K562 (cell line): Measurements from ENCODE around the gene EPX. TPM values are rescaled to one million over a fixed set of nuclear protein-coding genes. Genes with fewer than 3 reads are reported as not detected.

Source experiments
- CC2D1A ChIP-seq: fragments of 450-650 bp; IDR thresholded peaks from 2 replicates; pipeline ENCODE4 v1.6.1; 2017; ENCODE audit warnings: mild to moderate bottlenecking
- CTBP1 ChIP-seq: fragments of 450-650 bp; IDR thresholded peaks from 2 replicates; pipeline ENCODE4 v1.6.1; 2016; ENCODE audit warnings: borderline replicate concordance
- ESRRB ChIP-seq: fragments of 250-450 bp; sonication (Bioruptor Pico); IDR thresholded peaks from 2 replicates; pipeline ENCODE4 v1.5.0; 2020; ENCODE audit warnings: mild to moderate bottlenecking, moderate library complexity, borderline replicate concordance
- GATAD2A ChIP-seq: fragments of 450-650 bp; IDR thresholded peaks from 2 replicates; pipeline ENCODE4 v1.6.1; 2017
- JUNB ChIP-seq: fragments of 450-650 bp; formaldehyde crosslinking; conservative IDR thresholded peaks from 2 replicates; pipeline ENCODE4 v1.4.0; 2020; ENCODE audit warnings: mild to moderate bottlenecking
- L3MBTL2 ChIP-seq: fragments of 450-650 bp; IDR thresholded peaks from 2 replicates; pipeline ENCODE4 v1.6.1; 2016; ENCODE audit warnings: mild to moderate bottlenecking, moderate library complexity
- NR2F6 ChIP-seq: fragments of 450-650 bp; formaldehyde crosslinking; IDR thresholded peaks from 2 replicates; pipeline ENCODE4 v1.4.0; 2020; ENCODE audit warnings: mild to moderate bottlenecking
- POLR3G ChIP-seq: IDR thresholded peaks from 2 replicates; pipeline ENCODE4 v1.6.1; 2011; ENCODE audit not compliant: insufficient read length, insufficient replicate concordance; ENCODE audit errors: extremely low read depth
- SIRT6 ChIP-seq: IDR thresholded peaks from one replicate; pipeline ENCODE4 v1.6.1; 2012; ENCODE audit warnings: low read depth, mild to moderate bottlenecking, control low read depth, inconsistent platforms, low read length, moderate library complexity
- ZNF146 ChIP-seq: IDR thresholded peaks from one replicate; pipeline ENCODE4 v1.6.1; 2018; ENCODE audit warnings: missing compliant biosample characterization; ENCODE audit not compliant: unreplicated experiment
- ZNF175 ChIP-seq: fragments of 200-800 bp; sonication (Bioruptor generic); IDR thresholded peaks from 2 replicates; pipeline ENCODE4 v1.6.1; 2016; ENCODE audit warnings: low read depth, mild to moderate bottlenecking, missing genetic modification characterization, missing compliant biosample characterization
- ZNF197 ChIP-seq: fragments of 200-800 bp; sonication (Bioruptor generic); IDR thresholded peaks from 2 replicates; pipeline ENCODE4 v1.6.1; 2016; ENCODE audit warnings: low read depth, missing genetic modification characterization, missing compliant biosample characterization
- ZNF316 ChIP-seq: fragments of 450-650 bp; IDR thresholded peaks from 2 replicates; pipeline ENCODE4 v1.6.1; 2016
- ZNF57 ChIP-seq: fragments of 450-650 bp; formaldehyde crosslinking; IDR thresholded peaks from 2 replicates; pipeline ENCODE4 v1.4.0; 2020; ENCODE audit warnings: mild to moderate bottlenecking, moderate library complexity
- polyA plus RNA-seq, 8 experiments: library from polyadenylated mRNA; depleted of rRNA in 4 of 8; stranded (reverse) in 5 of 8; unstranded in 3 of 8; fragments of >200 nt; fragmentation: Nextera tagmentation in 2 of 8; fragmentation: Illumina TruSeq in 1 of 8; extraction: Ambion mirVana in 2 of 8; extraction: Trizol in 1 of 8; gene quantifications; 2 replicates each; pipeline versions ENCODE4 v1.2.1 to v1.2.3, GENCODE V29; 2011 to 2014; ENCODE audit warnings: inconsistent platforms in 1 of 8, missing spikeins in 1 of 8
- total RNA-seq, 7 experiments: library from RNA; depleted of rRNA in 6 of 7; stranded (reverse); fragments of >200 nt in 6 of 7; fragmentation: Illumina TruSeq in 2 of 7; extraction: Trizol in 2 of 7; gene quantifications; 2 replicates each; pipeline versions ENCODE4 v1.2.1 to v1.2.3, GENCODE V29; 2011 to 2021; ENCODE audit warnings: low replicate concordance in 1 of 7
- TF ChIP-seq, protein P1 (sequence below): fragments of 200-800 bp; sonication (Bioruptor generic); IDR thresholded peaks from 2 replicates; pipeline ENCODE4 v1.6.1; 2016; ENCODE audit warnings: missing genetic modification characterization, missing compliant biosample characterization
- TF ChIP-seq, protein P2 (sequence below): fragments of 450-650 bp; IDR thresholded peaks from 2 replicates; pipeline ENCODE4 v1.6.1; 2017; ENCODE audit warnings: antibody characterized with exemption
- TF ChIP-seq, protein P3 (sequence below): sonication (generic); formaldehyde crosslinking; IDR thresholded peaks from 2 replicates; pipeline ENCODE4 v1.8.0; 2022; ENCODE audit warnings: mild to moderate bottlenecking, missing genetic modification reagents
- TF ChIP-seq, protein P4 (sequence below): fragments of 450-650 bp; IDR thresholded peaks from 2 replicates; pipeline ENCODE4 v1.6.1; 2016; ENCODE audit warnings: mild to moderate bottlenecking

Gene EPX
- total and polyA plus RNA-seq, 9 of the 15 experiments (the other 6 are each of a cell fraction or from before 2014, with no cell fraction given): 0.07 to 0.33 (median 0.19) TPM; not detected in 3

DNA sequence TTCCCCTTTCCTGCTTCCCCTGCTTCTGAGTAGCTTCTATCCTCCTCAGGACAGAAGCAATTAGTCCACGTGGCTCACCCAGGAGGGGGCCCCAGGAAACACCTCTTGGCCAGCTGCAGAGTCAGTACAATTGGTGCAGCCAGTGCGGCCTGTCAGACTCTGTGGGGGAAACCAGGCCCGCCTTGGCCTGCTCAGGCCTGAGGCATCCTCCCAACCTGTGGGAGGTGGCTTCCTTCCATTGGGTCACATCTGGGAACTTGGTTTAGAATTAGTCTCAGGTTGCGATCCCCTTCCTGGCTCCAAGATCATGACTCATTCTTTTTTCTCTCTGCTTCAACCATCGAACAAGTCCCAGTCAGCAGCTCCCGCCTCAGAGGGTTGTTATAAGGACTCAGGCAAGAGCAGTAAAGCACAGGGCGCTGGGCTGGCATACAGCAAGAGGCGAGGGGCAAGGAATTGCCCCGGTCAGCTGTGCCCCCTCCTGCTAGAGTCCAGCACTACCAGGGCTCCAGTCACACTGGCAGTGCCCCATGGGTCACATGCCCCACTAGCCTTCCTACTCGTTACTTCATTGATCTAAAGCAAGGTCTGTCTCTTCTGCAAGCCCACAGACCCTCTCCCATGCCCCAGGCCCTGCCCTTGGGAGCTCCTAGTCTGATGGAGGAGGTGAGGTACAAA is 8.1 kb upstream of the EPX start (continued):
- TF ChIP-seq, protein P1, sequence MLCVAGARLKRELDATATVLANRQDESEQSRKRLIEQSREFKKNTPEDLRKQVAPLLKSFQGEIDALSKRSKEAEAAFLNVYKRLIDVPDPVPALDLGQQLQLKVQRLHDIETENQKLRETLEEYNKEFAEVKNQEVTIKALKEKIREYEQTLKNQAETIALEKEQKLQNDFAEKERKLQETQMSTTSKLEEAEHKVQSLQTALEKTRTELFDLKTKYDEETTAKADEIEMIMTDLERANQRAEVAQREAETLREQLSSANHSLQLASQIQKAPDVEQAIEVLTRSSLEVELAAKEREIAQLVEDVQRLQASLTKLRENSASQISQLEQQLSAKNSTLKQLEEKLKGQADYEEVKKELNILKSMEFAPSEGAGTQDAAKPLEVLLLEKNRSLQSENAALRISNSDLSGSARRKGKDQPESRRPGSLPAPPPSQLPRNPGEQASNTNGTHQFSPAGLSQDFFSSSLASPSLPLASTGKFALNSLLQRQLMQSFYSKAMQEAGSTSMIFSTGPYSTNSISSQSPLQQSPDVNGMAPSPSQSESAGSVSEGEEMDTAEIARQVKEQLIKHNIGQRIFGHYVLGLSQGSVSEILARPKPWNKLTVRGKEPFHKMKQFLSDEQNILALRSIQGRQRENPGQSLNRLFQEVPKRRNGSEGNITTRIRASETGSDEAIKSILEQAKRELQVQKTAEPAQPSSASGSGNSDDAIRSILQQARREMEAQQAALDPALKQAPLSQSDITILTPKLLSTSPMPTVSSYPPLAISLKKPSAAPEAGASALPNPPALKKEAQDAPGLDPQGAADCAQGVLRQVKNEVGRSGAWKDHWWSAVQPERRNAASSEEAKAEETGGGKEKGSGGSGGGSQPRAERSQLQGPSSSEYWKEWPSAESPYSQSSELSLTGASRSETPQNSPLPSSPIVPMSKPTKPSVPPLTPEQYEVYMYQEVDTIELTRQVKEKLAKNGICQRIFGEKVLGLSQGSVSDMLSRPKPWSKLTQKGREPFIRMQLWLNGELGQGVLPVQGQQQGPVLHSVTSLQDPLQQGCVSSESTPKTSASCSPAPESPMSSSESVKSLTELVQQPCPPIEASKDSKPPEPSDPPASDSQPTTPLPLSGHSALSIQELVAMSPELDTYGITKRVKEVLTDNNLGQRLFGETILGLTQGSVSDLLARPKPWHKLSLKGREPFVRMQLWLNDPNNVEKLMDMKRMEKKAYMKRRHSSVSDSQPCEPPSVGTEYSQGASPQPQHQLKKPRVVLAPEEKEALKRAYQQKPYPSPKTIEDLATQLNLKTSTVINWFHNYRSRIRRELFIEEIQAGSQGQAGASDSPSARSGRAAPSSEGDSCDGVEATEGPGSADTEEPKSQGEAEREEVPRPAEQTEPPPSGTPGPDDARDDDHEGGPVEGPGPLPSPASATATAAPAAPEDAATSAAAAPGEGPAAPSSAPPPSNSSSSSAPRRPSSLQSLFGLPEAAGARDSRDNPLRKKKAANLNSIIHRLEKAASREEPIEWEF (CRISPR knock-in tag): no peak
- peak; percentile 66 for TF ChIP-seq ZNF316
- no peak for TF ChIP-seq SIRT6
- TF ChIP-seq POLR3G: no peak
- TF ChIP-seq ZNF175: no peak
- no peak for TF ChIP-seq ZNF57 (CRISPR knock-in tag)
- no peak for TF ChIP-seq ESRRB
- no peak for TF ChIP-seq ZNF197 (CRISPR knock-in tag)
- 0 out of 2 replicates have a peak, but pooled peaks have one; percentile 40 for TF ChIP-seq JUNB (CRISPR knock-in tag)
- TF ChIP-seq, protein P2, sequence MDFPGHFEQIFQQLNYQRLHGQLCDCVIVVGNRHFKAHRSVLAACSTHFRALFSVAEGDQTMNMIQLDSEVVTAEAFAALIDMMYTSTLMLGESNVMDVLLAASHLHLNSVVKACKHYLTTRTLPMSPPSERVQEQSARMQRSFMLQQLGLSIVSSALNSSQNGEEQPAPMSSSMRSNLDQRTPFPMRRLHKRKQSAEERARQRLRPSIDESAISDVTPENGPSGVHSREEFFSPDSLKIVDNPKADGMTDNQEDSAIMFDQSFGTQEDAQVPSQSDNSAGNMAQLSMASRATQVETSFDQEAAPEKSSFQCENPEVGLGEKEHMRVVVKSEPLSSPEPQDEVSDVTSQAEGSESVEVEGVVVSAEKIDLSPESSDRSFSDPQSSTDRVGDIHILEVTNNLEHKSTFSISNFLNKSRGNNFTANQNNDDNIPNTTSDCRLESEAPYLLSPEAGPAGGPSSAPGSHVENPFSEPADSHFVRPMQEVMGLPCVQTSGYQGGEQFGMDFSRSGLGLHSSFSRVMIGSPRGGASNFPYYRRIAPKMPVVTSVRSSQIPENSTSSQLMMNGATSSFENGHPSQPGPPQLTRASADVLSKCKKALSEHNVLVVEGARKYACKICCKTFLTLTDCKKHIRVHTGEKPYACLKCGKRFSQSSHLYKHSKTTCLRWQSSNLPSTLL: no peak
- TF ChIP-seq L3MBTL2: peak; percentile 86
- no peak for TF ChIP-seq NR2F6 (CRISPR knock-in tag)
- TF ChIP-seq ZNF146 (CRISPR knock-in tag): no peak
- TF ChIP-seq CC2D1A: no peak
- no peak for TF ChIP-seq GATAD2A
- TF ChIP-seq, protein P3, sequence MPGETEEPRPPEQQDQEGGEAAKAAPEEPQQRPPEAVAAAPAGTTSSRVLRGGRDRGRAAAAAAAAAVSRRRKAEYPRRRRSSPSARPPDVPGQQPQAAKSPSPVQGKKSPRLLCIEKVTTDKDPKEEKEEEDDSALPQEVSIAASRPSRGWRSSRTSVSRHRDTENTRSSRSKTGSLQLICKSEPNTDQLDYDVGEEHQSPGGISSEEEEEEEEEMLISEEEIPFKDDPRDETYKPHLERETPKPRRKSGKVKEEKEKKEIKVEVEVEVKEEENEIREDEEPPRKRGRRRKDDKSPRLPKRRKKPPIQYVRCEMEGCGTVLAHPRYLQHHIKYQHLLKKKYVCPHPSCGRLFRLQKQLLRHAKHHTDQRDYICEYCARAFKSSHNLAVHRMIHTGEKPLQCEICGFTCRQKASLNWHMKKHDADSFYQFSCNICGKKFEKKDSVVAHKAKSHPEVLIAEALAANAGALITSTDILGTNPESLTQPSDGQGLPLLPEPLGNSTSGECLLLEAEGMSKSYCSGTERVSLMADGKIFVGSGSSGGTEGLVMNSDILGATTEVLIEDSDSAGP: no peak
- TF ChIP-seq, protein P4, sequence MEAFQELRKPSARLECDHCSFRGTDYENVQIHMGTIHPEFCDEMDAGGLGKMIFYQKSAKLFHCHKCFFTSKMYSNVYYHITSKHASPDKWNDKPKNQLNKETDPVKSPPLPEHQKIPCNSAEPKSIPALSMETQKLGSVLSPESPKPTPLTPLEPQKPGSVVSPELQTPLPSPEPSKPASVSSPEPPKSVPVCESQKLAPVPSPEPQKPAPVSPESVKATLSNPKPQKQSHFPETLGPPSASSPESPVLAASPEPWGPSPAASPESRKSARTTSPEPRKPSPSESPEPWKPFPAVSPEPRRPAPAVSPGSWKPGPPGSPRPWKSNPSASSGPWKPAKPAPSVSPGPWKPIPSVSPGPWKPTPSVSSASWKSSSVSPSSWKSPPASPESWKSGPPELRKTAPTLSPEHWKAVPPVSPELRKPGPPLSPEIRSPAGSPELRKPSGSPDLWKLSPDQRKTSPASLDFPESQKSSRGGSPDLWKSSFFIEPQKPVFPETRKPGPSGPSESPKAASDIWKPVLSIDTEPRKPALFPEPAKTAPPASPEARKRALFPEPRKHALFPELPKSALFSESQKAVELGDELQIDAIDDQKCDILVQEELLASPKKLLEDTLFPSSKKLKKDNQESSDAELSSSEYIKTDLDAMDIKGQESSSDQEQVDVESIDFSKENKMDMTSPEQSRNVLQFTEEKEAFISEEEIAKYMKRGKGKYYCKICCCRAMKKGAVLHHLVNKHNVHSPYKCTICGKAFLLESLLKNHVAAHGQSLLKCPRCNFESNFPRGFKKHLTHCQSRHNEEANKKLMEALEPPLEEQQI: no peak
- TF ChIP-seq CTBP1: peak; percentile 69; the same call in 1 of the 2 replicates
